Fibroblast of lung (primary cell): ENCODE data around the gene GRK6. TPM values are rescaled to one million over a fixed set of nuclear protein-coding genes. Genes with fewer than 3 reads are reported as not detected.

Experiments
- DNase-seq, 2 donors: peaks; one replicate each; pipeline versions ENCODE4 v3.0.0 to v3.0.0-alpha.2; 2010; ENCODE audit warnings: low read depth in 2 of 2
- H2AFZ ChIP-seq: 2 replicates; pipeline ENCODE4 v1.5.1; 2012; ENCODE audit warnings: low read length, control low read depth, inconsistent platforms
- H3K27ac ChIP-seq: 2 replicates; pipeline ENCODE4 v1.5.1; 2011; ENCODE audit warnings: low read length, control low read depth; ENCODE audit not compliant: insufficient read depth
- H3K27me3 ChIP-seq: 2 replicates; pipeline ENCODE4 v1.5.1; 2011; ENCODE audit warnings: mild to moderate bottlenecking, low read length; ENCODE audit not compliant: control insufficient read depth, insufficient read depth
- H3K36me3 ChIP-seq: 2 replicates; pipeline ENCODE4 v1.5.1; 2011; ENCODE audit warnings: low read length; ENCODE audit not compliant: control insufficient read depth, insufficient read depth
- H3K4me1 ChIP-seq: 2 replicates; pipeline ENCODE4 v1.5.1; 2011; ENCODE audit warnings: low read length; ENCODE audit not compliant: control insufficient read depth, insufficient read depth; ENCODE audit errors: extremely low read depth
- H3K4me2 ChIP-seq: 2 replicates; pipeline ENCODE4 v1.5.1; 2011; ENCODE audit warnings: low read length, control low read depth; ENCODE audit not compliant: insufficient read depth; ENCODE audit errors: extremely low read depth
- H3K4me3 ChIP-seq, 4 experiments: fragments of 200-600 bp in 1 of 4; sonication (generic) in 1 of 4; replicated peaks in 1 of 4; 2 replicates each; pipeline ENCODE4 v1.5.1; 2011 to 2016; ENCODE audit warnings: low read length in 4 of 4, low read depth in 3 of 4, mild to moderate bottlenecking in 3 of 4, control low read depth in 2 of 4, inconsistent platforms in 1 of 4, mixed read lengths in 1 of 4; ENCODE audit not compliant: insufficient read depth in 1 of 4; ENCODE audit errors: control extremely low read depth in 1 of 4
- H3K79me2 ChIP-seq: 2 replicates; pipeline ENCODE4 v1.5.1; 2012; ENCODE audit warnings: mild to moderate bottlenecking, low read length, inconsistent platforms; ENCODE audit not compliant: control insufficient read depth, insufficient read depth
- H3K9ac ChIP-seq: 2 replicates; pipeline ENCODE4 v1.5.1; 2011; ENCODE audit warnings: mild to moderate bottlenecking, low read length, control low read depth; ENCODE audit not compliant: insufficient read depth
- H3K9me3 ChIP-seq: 2 replicates; pipeline ENCODE4 v1.5.1; 2012; ENCODE audit warnings: low read depth, low read length; ENCODE audit not compliant: control insufficient read depth, insufficient read depth
- H4K20me1 ChIP-seq: 2 replicates; pipeline ENCODE4 v1.5.1; 2011; ENCODE audit warnings: low read length; ENCODE audit not compliant: control insufficient read depth, insufficient read depth; ENCODE audit errors: extremely low read depth
- EZH2 ChIP-seq: IDR thresholded peaks from 2 replicates; pipeline ENCODE4 v1.5.1; 2012; ENCODE audit warnings: low read length, control low read depth, mild to moderate bottlenecking; ENCODE audit errors: missing control alignments
- polyA plus RNA-seq, 2 donors: library from polyadenylated mRNA; depleted of rRNA in 1 of 2; stranded (reverse) in 1 of 2; unstranded in 1 of 2; fragments of >200 nt; gene quantifications; 2 replicates each; pipeline ENCODE4 v1.2.1, GENCODE V29; 2011 to 2012; ENCODE audit warnings: missing spikeins in 1 of 2
- total RNA-seq: library from RNA; depleted of rRNA; stranded (reverse); fragments of >200 nt; gene quantifications from 2 replicates; pipeline ENCODE4 v1.2.1, GENCODE V29; 2014
- TF ChIP-seq, protein P1 (sequence below), 2 donors: IDR thresholded peaks in 1 of 2; conservative IDR thresholded peaks in 1 of 2; 1 replicate in 1 of 2; 2 replicates in 1 of 2; pipeline ENCODE4 v1.5.1; 2011 to 2012; ENCODE audit warnings: low read length in 2 of 2, control low read depth in 1 of 2, inconsistent platforms in 1 of 2, low read depth in 1 of 2, mild to moderate bottlenecking in 1 of 2

Gene GRK6
- total and polyA plus RNA-seq, 2 donors (not counting 1 experiment from before 2014, with no cell fraction given) = 15.0 to 15.8 TPM

GRCh38 chr5:177448244-177448950, 21.9 kb downstream of the GRK6 start:
- no peak for TF ChIP-seq EZH2
- TF ChIP-seq, protein P1, sequence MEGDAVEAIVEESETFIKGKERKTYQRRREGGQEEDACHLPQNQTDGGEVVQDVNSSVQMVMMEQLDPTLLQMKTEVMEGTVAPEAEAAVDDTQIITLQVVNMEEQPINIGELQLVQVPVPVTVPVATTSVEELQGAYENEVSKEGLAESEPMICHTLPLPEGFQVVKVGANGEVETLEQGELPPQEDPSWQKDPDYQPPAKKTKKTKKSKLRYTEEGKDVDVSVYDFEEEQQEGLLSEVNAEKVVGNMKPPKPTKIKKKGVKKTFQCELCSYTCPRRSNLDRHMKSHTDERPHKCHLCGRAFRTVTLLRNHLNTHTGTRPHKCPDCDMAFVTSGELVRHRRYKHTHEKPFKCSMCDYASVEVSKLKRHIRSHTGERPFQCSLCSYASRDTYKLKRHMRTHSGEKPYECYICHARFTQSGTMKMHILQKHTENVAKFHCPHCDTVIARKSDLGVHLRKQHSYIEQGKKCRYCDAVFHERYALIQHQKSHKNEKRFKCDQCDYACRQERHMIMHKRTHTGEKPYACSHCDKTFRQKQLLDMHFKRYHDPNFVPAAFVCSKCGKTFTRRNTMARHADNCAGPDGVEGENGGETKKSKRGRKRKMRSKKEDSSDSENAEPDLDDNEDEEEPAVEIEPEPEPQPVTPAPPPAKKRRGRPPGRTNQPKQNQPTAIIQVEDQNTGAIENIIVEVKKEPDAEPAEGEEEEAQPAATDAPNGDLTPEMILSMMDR (conservative IDR thresholded peaks at IDR 0.05 in 1 of 2, IDR thresholded peaks at IDR 0.05 in 1 of 2; ENCODE audit: low read depth in 1 of 2, low read length in 2 of 2) = no peak
- DNase-seq = no peak

DNA sequence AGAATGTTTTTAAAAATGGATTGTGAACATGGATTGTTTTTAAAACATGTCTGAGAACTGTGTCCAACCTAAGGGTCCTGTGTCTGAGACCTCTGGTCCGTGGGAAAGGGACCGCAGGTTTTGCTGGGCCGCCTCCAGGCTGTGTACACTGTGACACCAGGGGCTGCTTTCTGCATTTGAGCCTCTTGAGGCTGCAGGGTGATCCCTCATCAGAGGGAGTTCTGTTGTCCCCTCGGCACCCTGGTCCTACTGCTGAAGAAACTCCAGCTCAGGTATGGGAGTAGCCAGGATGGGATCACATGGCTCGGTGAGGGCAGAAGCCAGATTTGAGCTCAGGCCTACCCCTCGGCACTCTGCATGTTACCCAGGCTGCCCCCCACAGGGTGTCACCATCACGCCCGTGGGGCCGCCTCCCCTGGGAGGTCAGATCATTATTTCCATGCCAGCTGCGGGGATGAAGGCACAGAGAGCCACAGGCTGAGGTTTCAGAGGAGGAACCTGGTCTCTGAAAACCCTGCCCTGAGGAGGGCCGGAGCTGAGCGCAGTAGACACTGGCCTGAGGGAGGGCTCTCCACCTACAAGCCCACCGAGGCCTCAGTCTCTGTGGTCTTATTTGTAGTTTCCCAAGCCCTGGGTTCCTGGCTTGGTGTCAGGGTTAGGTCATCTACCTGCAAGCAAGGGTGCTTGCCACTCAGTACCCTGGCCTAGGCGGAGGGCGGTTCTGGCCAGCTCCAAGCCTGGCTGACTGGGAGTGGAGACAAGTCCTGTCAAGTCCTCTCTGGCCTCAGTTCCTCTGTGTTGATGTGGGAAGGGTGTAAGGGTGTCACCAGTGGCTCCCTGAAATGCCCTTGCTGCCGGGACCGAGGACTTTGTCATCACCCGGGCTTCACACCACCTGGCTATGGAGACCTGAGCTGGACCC, 22.9 kb downstream of the GRK6 start:
- no peak overlapping the region for H3K27ac ChIP-seq
- no peaks in the 10 kb centered on the region for H3K9me3 ChIP-seq
- no peak overlapping the region for H3K9ac ChIP-seq
- H2AFZ ChIP-seq = no peak overlapping the region
- H3K4me2 ChIP-seq = no peak overlapping the region
- H3K4me1 ChIP-seq = peaks cover 15% of the 10 kb centered on the region
- no peaks in the 10 kb centered on the region for H3K79me2 ChIP-seq
- no peak for DNase-seq
- no peaks in the 10 kb centered on the region for H3K27me3 ChIP-seq
- H3K4me3 ChIP-seq = no peak overlapping the region
- H3K36me3 ChIP-seq = no peaks in the 10 kb centered on the region
- no peaks in the 10 kb centered on the region for H4K20me1 ChIP-seq
- TF ChIP-seq, protein P1 (conservative IDR thresholded peaks at IDR 0.05 in 1 of 2, IDR thresholded peaks at IDR 0.05 in 1 of 2; ENCODE audit: low read depth in 1 of 2, low read length in 2 of 2) = no peak
- TF ChIP-seq EZH2 = no peak

More at GRCh38 chr5:177448244-177448950, 21.9 kb downstream of the GRK6 start:
- no peaks in the 10 kb centered on the region for H3K9me3 ChIP-seq
- peaks cover 7% of the 10 kb centered on the region for H3K4me1 ChIP-seq
- H3K4me3 ChIP-seq = no peak overlapping the region
- no peaks in the 10 kb centered on the region for H3K27me3 ChIP-seq
- H3K9ac ChIP-seq = no peak overlapping the region
- H3K79me2 ChIP-seq = no peaks in the 10 kb centered on the region
- H3K36me3 ChIP-seq = no peaks in the 10 kb centered on the region
- no peak overlapping the region for H3K27ac ChIP-seq
- no peak overlapping the region for H3K4me2 ChIP-seq
- H4K20me1 ChIP-seq = no peaks in the 10 kb centered on the region
- H2AFZ ChIP-seq = no peak overlapping the region

DNA sequence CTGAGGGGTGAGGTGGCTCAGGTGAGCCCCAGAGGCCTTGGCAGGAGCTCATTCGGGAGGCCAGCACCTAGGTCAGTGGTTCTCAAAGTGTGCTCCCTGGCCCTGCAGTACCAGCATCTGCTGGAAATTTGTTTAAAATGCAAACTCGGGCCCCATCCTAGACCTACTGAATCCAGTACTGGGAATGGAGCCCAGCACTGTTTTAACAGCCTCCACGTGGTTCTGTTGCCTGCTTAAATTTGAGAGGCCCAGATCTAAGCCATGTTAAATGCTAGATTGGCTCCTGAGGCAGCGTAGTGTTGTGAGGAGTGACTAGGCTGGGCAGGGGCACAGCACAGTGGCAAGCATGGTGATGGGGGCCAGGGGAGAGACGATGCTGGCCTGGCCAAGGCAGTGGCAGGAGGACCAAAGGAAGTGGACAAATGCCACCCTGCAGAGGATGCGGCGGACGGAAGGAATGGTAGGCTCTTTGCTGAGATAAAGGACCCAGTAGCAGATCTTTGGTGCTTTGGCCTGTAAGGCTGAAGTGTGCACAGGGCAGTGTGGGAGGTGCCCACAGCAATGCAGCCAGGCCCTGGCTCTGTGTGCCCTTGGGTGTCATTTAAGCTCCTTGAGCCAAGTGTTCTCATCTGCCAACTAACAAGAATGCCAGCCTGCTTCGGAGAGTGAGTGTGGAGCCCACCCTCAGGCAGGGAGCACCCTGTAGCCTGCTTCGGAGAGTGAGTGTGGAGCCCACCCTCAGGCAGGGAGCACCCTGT, 24.4 kb downstream of the GRK6 start:
- no peak for TF ChIP-seq EZH2
- H3K4me3 ChIP-seq = no peak overlapping the region
- peaks cover 15% of the 10 kb centered on the region for H3K4me1 ChIP-seq
- no peak for DNase-seq
- no peak overlapping the region for H3K27ac ChIP-seq
- no peak overlapping the region for H3K9ac ChIP-seq
- H3K9me3 ChIP-seq = no peaks in the 10 kb centered on the region
- no peaks in the 10 kb centered on the region for H4K20me1 ChIP-seq
- H3K79me2 ChIP-seq = no peaks in the 10 kb centered on the region
- H2AFZ ChIP-seq = no peak overlapping the region
- H3K4me2 ChIP-seq = no peak overlapping the region
- H3K36me3 ChIP-seq = no peaks in the 10 kb centered on the region
- H3K27me3 ChIP-seq = no peaks in the 10 kb centered on the region
